ENCODE results near the gene GRM8.
A peak's percentile ranks its signal among the peaks of the same experiment; 100 is the strongest.

The GRM8 gene

GRCh38 chr7:126605553-126605952 lies 647.2 kb downstream of the GRM8 start:
- no peaks in the 10 kb centered on the region for H3K27me3 ChIP-seq (ENCODE audit: insufficient read depth, low read depth, severe bottlenecking)
- H3K36me3 ChIP-seq, result no peaks in the 10 kb centered on the region
- peak; percentile 30 for DNase-seq
- H3K9me3 ChIP-seq (ENCODE audit: severe bottlenecking), result no peaks in the 10 kb centered on the region
- no peak overlapping the region for H3K27ac ChIP-seq
- no peak overlapping the region for H3K4me3 ChIP-seq (ENCODE audit: low read depth, low read length)
- TF ChIP-seq CTCF (IDR thresholded peaks at IDR 0.05; ENCODE audit: low read depth, low read length), result no peak

GRCh38 chr7:126605056-126605455 lies 647.7 kb downstream of the GRM8 start:
- DNase-seq, result no peak

GRCh38 chr7:126589068-126589684 lies 663.6 kb downstream of the GRM8 start:
- H3K27me3 ChIP-seq (ENCODE audit: insufficient read depth, low read depth, severe bottlenecking), result no peaks in the 10 kb centered on the region
- H3K36me3 ChIP-seq, result no peaks in the 10 kb centered on the region
- H3K27ac ChIP-seq, result no peak overlapping the region
- DNase-seq, result no peak
- no peak for TF ChIP-seq CTCF (IDR thresholded peaks at IDR 0.05; ENCODE audit: low read depth, low read length)
- H3K9me3 ChIP-seq (ENCODE audit: severe bottlenecking), result no peaks in the 10 kb centered on the region
- no peak overlapping the region for H3K4me3 ChIP-seq (ENCODE audit: low read depth, low read length)

More at GRCh38 chr7:126605056-126605455, 647.7 kb downstream of the GRM8 start:
- no peaks in the 10 kb centered on the region for H3K36me3 ChIP-seq
- no peak overlapping the region for H3K27ac ChIP-seq
- no peak for TF ChIP-seq CTCF (IDR thresholded peaks at IDR 0.05; ENCODE audit: low read depth, low read length)
- no peak overlapping the region for H3K4me3 ChIP-seq (ENCODE audit: low read depth, low read length)
- no peaks in the 10 kb centered on the region for H3K9me3 ChIP-seq (ENCODE audit: severe bottlenecking)
- H3K27me3 ChIP-seq (ENCODE audit: insufficient read depth, low read depth, severe bottlenecking), result no peaks in the 10 kb centered on the region

- Histone ChIP-seq H3K27ac (peak overlapping the region; percentile 64), H3K9me3 (ENCODE audit: severe bottlenecking) (no peaks in the 10 kb centered on the region), H3K27me3 (ENCODE audit: insufficient read depth, low read depth, severe bottlenecking) (no peaks in the 10 kb centered on the region), H3K36me3 (no peaks in the 10 kb centered on the region), H3K4me3 (ENCODE audit: low read depth, low read length) (no peak overlapping the region)
- peak; percentile 83 for DNase-seq
- TF ChIP-seq CTCF (IDR thresholded peaks at IDR 0.05; ENCODE audit: low read depth, low read length), result no peak
Measured at GRCh38 chr7:126578338-126578737, 674.4 kb downstream of the GRM8 start.

- Histone ChIP-seq H3K27me3 (ENCODE audit: insufficient read depth, low read depth, severe bottlenecking) (no peaks in the 10 kb centered on the region), H3K27ac (no peak overlapping the region), H3K36me3 (no peaks in the 10 kb centered on the region), H3K9me3 (ENCODE audit: severe bottlenecking) (no peaks in the 10 kb centered on the region), H3K4me3 (ENCODE audit: low read depth, low read length) (no peak overlapping the region)
- no peak for TF ChIP-seq CTCF (IDR thresholded peaks at IDR 0.05; ENCODE audit: low read depth, low read length)
- DNase-seq, result no peak
Measured at GRCh38 chr7:126574276-126575250, 678.2 kb downstream of the GRM8 start.
